HG02678 (cell line): Measurements from ENCODE around the gene FCHO1.

Source experiments
- ATAC-seq: cut with Tn5 transposase; IDR thresholded peaks from one replicate; pipeline ENCODE4 v1.9.1; 2021; ENCODE audit warnings: mild to moderate bottlenecking, moderate library complexity; ENCODE audit not compliant: unreplicated experiment

FCHO1 gene, protein sequence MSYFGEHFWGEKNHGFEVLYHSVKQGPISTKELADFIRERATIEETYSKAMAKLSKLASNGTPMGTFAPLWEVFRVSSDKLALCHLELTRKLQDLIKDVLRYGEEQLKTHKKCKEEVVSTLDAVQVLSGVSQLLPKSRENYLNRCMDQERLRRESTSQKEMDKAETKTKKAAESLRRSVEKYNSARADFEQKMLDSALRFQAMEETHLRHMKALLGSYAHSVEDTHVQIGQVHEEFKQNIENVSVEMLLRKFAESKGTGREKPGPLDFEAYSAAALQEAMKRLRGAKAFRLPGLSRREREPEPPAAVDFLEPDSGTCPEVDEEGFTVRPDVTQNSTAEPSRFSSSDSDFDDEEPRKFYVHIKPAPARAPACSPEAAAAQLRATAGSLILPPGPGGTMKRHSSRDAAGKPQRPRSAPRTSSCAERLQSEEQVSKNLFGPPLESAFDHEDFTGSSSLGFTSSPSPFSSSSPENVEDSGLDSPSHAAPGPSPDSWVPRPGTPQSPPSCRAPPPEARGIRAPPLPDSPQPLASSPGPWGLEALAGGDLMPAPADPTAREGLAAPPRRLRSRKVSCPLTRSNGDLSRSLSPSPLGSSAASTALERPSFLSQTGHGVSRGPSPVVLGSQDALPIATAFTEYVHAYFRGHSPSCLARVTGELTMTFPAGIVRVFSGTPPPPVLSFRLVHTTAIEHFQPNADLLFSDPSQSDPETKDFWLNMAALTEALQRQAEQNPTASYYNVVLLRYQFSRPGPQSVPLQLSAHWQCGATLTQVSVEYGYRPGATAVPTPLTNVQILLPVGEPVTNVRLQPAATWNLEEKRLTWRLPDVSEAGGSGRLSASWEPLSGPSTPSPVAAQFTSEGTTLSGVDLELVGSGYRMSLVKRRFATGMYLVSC

DNA sequence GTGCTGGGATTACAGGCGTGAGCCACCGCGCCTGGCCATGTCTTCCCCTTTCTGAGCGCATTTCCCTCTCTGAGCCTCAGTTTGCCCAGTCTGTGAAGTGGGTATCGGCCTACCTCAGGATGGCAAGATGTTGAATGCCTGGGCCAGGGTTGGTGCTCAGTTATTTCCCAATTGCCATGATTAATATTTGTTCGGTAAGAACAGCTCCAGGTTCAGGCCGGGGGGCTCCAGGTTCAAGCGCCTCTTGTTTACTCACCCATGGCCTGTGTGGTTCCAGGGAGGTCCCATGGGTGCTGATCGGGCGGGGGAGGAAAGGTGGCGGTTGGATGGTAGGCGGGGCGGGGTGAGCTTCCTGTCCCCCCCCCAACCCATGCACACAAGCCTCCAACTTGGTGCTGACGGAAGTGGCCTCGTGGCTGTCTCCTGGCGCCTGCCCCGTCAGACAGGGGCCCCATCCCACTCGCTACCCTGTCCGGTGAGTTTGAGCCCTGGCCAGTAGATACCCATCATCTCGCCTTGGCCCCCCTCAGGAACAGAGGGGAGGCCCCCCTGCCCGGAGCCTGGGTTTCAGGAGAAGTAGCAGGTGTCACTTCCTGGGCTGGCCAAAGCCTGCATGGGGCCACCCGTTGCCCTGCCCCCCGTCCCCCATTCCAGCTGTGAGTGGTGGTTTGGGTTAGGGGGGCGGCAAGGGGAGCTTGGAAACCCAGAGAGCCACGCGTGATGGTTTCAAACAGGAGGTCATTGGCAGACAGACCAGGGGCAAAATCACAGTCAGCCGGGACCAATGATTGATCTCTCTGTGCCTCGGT is at the start of gene FCHO1:
Gene FCHO1 (plus strand): TSS at position 375 of the 809 bp plus-strand sequence. CDS start 3,688 bp downstream, outside the sequence.
- ATAC-seq, result no peak

GRCh38 chr19:17703824-17704463 is 47.3 kb upstream of the FCHO1 start:
- ATAC-seq, result no peak

DNA sequence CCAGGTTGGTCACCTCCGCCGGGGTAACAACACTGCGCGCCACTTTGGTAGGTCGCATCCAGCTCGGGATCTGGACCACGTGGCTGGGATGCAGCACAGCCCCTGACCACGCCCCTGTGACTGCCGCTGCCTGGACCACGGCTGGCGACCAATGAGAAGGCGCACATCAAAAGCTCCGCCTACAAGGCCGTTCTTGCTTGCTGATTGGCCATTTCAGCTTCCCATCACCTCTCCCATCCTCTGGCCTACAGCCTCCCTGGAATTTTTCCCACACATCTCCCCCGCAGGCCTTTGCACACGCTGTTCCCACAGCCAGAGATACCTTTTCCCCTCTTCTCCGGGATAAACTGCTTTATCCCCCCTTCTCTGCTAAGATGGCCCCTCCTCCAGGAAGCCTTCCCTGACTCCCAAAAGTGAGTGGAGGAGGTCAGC is 44.5 kb upstream of the FCHO1 start:
- ATAC-seq, result no peak

- no peak for ATAC-seq
These were observed 39.4 kb upstream of the FCHO1 start for GRCh38 chr19:17711851-17712250.

DNA sequence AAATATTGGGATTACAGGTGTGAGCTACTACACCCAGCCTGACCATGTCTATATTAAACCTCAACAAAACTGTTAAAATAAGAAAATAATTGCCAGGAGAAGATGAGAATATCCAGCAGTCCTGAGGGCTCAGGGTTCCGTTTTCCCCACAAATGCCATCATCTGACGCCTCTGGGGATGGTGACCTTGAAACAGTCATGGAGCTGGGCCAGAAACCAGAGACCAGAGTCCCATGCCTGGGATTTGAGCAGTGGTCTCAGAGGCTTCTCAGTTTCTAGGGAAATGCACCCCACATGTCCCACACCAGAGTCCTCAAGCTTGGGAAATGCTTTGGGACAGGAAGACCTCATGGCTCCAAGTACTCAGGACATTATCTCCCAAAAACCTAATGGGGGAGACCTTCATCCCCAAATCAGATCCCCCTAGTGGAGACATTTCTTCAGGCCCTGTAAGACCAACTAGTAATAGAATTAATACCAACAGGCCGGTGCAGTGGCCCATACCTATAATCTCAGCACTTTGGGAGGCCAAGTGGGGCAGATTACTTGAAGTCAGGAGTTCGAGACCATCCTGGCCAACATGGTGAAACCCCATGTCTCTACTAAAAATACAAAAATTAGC is 34.9 kb upstream of the FCHO1 start:
- ATAC-seq, result no peak

- no peak for ATAC-seq
These were observed 32.7 kb upstream of the FCHO1 start for GRCh38 chr19:17718550-17718946.

- ATAC-seq, result peak; percentile 82
These were observed 32.1 kb upstream of the FCHO1 start, which contains the start of gene MAP1S for GRCh38 chr19:17718947-17719711. Gene MAP1S, plus strand, starts transcription at chr19:17719480. Its CDS starts 23 bp downstream, at chr19:17719503.

- ATAC-seq, result peak; percentile 33
These were observed 31.4 kb upstream of the FCHO1 start for GRCh38 chr19:17719730-17720400.

- ATAC-seq, result no peak
These were observed 30.8 kb upstream of the FCHO1 start for GRCh38 chr19:17720440-17720839.

- no peak for ATAC-seq
These were observed 30.1 kb upstream of the FCHO1 start for GRCh38 chr19:17721111-17721628.

DNA sequence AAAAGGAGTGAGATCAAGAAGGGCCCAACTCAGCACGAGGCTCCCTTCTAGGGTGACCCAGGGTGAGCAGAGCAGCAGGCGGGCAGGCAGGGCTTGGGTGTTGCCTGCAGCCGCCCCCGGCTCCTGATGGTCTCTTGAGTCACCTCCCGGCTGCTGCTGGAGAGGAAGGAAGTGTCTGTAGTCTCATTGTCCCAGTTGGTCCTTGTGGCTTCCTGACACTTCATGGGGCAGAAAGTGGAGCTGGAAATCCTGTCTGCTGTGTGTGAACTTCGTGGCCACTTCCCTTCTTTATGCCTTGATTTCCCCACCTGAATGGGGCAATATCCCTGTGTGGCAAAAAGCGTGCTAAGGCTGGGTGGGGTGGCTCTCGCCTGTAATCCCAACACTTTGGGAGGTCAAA is 29.5 kb upstream of the FCHO1 start:
- no peak for ATAC-seq

DNA sequence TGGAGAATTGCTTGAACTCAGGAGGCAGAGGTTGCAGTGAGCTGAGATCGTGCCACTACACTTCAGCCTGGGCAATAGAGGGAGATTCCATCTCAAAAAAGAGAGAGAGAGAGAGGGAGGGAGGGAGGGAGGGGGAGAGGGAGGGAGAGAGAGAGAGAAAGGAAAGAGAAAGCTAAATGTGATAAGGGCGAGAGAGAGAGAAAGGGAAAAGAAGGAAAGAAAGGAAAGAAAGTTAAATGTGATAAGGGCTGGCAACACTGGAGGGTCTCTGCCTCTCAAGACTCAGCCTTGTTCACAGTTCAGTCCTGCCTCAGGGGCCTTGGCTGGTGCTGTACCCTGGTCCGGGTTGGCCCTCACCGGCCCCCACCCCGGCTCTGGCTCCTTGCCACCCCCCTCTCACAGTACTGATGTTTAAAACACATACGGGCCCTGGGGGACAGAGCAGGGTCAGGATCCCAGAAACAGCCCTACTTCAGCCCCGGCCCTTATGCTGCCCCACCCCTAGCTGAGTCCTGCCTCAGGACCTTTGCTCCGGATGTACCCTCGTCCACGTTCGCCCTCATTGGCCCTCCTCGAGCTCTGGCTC is 28.5 kb upstream of the FCHO1 start:
- ATAC-seq, result no peak

GRCh38 chr19:17724655-17725054 is 26.6 kb upstream of the FCHO1 start:
- ATAC-seq, result no peak

GRCh38 chr19:17725422-17726078 is 25.7 kb upstream of the FCHO1 start:
- no peak for ATAC-seq

- ATAC-seq, result no peak
These were observed 25.0 kb upstream of the FCHO1 start for GRCh38 chr19:17726136-17726741.

GRCh38 chr19:17726964-17727773 is 24.1 kb upstream of the FCHO1 start:
- ATAC-seq, result no peak
